Nephron (organoid): Measurements from ENCODE around the gene SLC4A7.
"Not testable (repeated sequence)": the region's sequence is repeated elsewhere in the genome, so short reads cannot be mapped to it uniquely, and the experiment has no call there.

Experiments
- H3K27ac Mint-ChIP-seq, 3 experiments: 2 replicates each; pipeline ENCODE4 v1.8.0; 2020; ENCODE audit warnings: mixed read lengths in 3 of 3, mild to moderate bottlenecking in 2 of 3, moderate library complexity in 1 of 3
- H3K27me3 Mint-ChIP-seq: 2 replicates; pipeline ENCODE4 v1.8.0; 2021; ENCODE audit warnings: low read depth, mild to moderate bottlenecking, moderate library complexity, mixed read lengths
- H3K36me3 Mint-ChIP-seq: 2 replicates; pipeline ENCODE4 v1.8.0; 2020; ENCODE audit warnings: low read depth, mixed read lengths
- H3K4me1 Mint-ChIP-seq: 2 replicates; pipeline ENCODE4 v1.8.0; 2020; ENCODE audit warnings: mixed read lengths
- H3K4me3 Mint-ChIP-seq, 3 experiments: 2 replicates each; pipeline ENCODE4 v1.8.0; 2020; ENCODE audit warnings: mild to moderate bottlenecking in 3 of 3, mixed read lengths in 3 of 3, moderate library complexity in 2 of 3
- H3K9me3 Mint-ChIP-seq: 2 replicates; pipeline ENCODE4 v1.8.0; 2020; ENCODE audit warnings: mixed read lengths
- CTCF ChIP-seq, 3 experiments: fragments of 200-600 bp; sonication (generic); IDR thresholded peaks; one replicate each; pipeline ENCODE4 v1.5.0; 2021; ENCODE audit warnings: antibody characterized with exemption in 3 of 3; ENCODE audit not compliant: unreplicated experiment in 3 of 3

The SLC4A7 gene

GRCh38 chr3:27431116-27431515, 53.1 kb downstream of the SLC4A7 start:
- Mint-ChIP-seq H3K27me3 (no peaks in the 10 kb centered on the region), H3K36me3 (peaks cover 63% of the 10 kb centered on the region), H3K9me3 (no peaks in the 10 kb centered on the region), H3K27ac (no peak overlapping the region), H3K4me1 (peaks cover 5% of the 10 kb centered on the region), H3K4me3 (no peak overlapping the region)
- no peak for TF ChIP-seq CTCF (IDR thresholded peaks at IDR 0.05; ENCODE audit: unreplicated experiment in 3 of 3)

- Mint-ChIP-seq H3K36me3 (peaks cover 52% of the 10 kb centered on the region), H3K9me3 (no peaks in the 10 kb centered on the region), H3K4me1 (peaks cover 5% of the 10 kb centered on the region), H3K27ac (no peak overlapping the region), H3K27me3 (no peaks in the 10 kb centered on the region), H3K4me3 (no peak overlapping the region)
- no peak for TF ChIP-seq CTCF (IDR thresholded peaks at IDR 0.05; ENCODE audit: unreplicated experiment in 3 of 3)
Observed at GRCh38 chr3:27429909-27430308, 54.3 kb downstream of the SLC4A7 start.

- H3K4me3 Mint-ChIP-seq = no peak overlapping the region
- peaks cover 5% of the 10 kb centered on the region for H3K4me1 Mint-ChIP-seq
- TF ChIP-seq CTCF (IDR thresholded peaks at IDR 0.05; ENCODE audit: unreplicated experiment in 3 of 3) = no peak
- no peak overlapping the region for H3K27ac Mint-ChIP-seq
- no peaks in the 10 kb centered on the region for H3K9me3 Mint-ChIP-seq
- H3K27me3 Mint-ChIP-seq = no peaks in the 10 kb centered on the region
- H3K36me3 Mint-ChIP-seq = peaks cover 45% of the 10 kb centered on the region
Observed at GRCh38 chr3:27428446-27428845, 55.7 kb downstream of the SLC4A7 start.

- TF ChIP-seq CTCF (IDR thresholded peaks at IDR 0.05; ENCODE audit: unreplicated experiment in 3 of 3) = no peak
- Mint-ChIP-seq H3K9me3 (no peaks in the 10 kb centered on the region), H3K4me1 (peaks cover 5% of the 10 kb centered on the region), H3K4me3 (no peak overlapping the region), H3K36me3 (peaks cover 36% of the 10 kb centered on the region), H3K27me3 (no peaks in the 10 kb centered on the region), H3K27ac (no peak overlapping the region)
Observed at GRCh38 chr3:27426926-27427325, 57.3 kb downstream of the SLC4A7 start.

GRCh38 chr3:27425896-27426565, 58.2 kb downstream of the SLC4A7 start:
- no peak for TF ChIP-seq CTCF (IDR thresholded peaks at IDR 0.05; ENCODE audit: unreplicated experiment in 3 of 3)
- H3K9me3 Mint-ChIP-seq = no peaks in the 10 kb centered on the region
- no peaks in the 10 kb centered on the region for H3K27me3 Mint-ChIP-seq
- peaks cover 1% of the 10 kb centered on the region for H3K4me1 Mint-ChIP-seq
- peaks cover 31% of the 10 kb centered on the region for H3K36me3 Mint-ChIP-seq
- H3K27ac Mint-ChIP-seq = peak overlapping the region in 1 of 3 experiments; percentile 34
- H3K4me3 Mint-ChIP-seq = no peak overlapping the region

GRCh38 chr3:27424812-27425521, 59.2 kb downstream of the SLC4A7 start:
- not testable (repeated sequence) for H3K27ac Mint-ChIP-seq, H3K4me3 Mint-ChIP-seq, H3K27me3 Mint-ChIP-seq, H3K4me1 Mint-ChIP-seq, H3K9me3 Mint-ChIP-seq
- H3K36me3 Mint-ChIP-seq = peaks cover 34% of the 10 kb centered on the region
